ENCODE measurements around the gene NANOS2. TPM values are rescaled to one million over a fixed set of nuclear protein-coding genes. Genes with fewer than 3 reads are reported as not detected.

NANOS2 gene
- total RNA-seq, 1 experiment from 2014 or later, result not detected

DNA sequence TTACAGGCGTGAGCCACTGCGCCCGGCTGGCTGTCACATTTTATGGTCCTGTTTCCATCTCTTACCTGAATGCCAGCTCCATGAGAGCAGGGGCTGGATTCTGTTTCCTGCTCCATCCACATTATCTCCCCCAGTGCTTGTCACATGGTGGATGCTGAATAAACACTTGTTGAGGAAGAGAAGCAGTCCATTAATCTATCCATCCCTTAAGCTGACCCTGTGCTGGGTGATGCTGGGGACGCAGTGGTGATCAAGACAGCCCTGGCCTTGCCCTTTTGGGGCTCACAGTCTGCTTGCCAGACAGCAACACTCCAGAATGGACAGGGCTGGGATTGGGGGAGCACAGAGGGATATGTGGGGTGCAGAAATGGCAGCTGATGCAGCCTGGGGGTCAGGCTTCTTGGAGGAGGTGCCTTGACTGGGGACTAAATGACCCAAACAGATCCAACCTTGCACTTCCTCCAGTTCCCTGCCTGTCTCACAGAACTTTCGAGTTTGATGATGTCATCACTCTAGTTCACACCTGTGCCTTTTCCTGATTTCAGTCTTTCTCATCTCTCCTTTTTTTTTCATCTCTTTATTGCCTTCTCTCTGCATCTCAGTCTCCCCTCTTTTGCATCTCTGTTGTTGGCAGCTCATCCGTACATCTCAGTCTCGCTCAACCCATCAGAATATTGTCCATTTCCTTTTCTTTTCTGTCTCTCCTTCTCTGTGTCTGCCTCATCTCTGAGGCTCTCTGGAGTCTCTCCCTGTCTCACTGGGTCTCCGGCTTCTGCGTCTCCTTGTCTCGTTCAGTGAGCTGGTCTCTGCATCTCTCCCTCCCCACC is 33.3 kb downstream of the NANOS2 start:
- Histone ChIP-seq H3F3A (ENCODE audit: low read length, unreplicated experiment) (no peaks in the 10 kb centered on the region), H3K4me3 (ENCODE audit: low read length) (no peak overlapping the region), H3K79me2 (ENCODE audit: low read length) (peaks cover 21% of the 10 kb centered on the region), H3K4me2 (ENCODE audit: low read length) (no peak overlapping the region), H3K4me1 (ENCODE audit: insufficient read depth, low read length) (peaks cover 20% of the 10 kb centered on the region; the same call in 1 of the 2 replicates), H3K9me2 (replicated peaks; ENCODE audit: low read length) (no peaks in the 10 kb centered on the region), H3K9me3 (ENCODE audit: low read length) (no peaks in the 10 kb centered on the region), H3K9ac (ENCODE audit: low read length) (no peak overlapping the region), H2AFZ (ENCODE audit: low read length) (no peak overlapping the region), H3K27ac (ENCODE audit: low read length) (no peak overlapping the region), H3K36me3 (ENCODE audit: low read depth, low read length) (peaks cover 2% of the 10 kb centered on the region; the same call in 1 of the 2 replicates), H3K27me3 (ENCODE audit: low read length) (no peaks in the 10 kb centered on the region), H4K20me1 (ENCODE audit: low read length) (peaks cover 3% of the 10 kb centered on the region; the same call in 1 of the 2 replicates)
- POLR2A ChIA-PET (ENCODE audit: unreplicated experiment), result no interaction called here
- intact Hi-C loops (cut with micrococcal nuclease), result no loop called here
- no peak for TF ChIP-seq EZH2phosphoT487 (IDR thresholded peaks at IDR 0.05; ENCODE audit: borderline replicate concordance, low read length)
- no peak for TF ChIP-seq EZH2 (IDR thresholded peaks at IDR 0.05; ENCODE audit: low read length, unreplicated experiment)
- TF ChIP-seq, protein P1, sequence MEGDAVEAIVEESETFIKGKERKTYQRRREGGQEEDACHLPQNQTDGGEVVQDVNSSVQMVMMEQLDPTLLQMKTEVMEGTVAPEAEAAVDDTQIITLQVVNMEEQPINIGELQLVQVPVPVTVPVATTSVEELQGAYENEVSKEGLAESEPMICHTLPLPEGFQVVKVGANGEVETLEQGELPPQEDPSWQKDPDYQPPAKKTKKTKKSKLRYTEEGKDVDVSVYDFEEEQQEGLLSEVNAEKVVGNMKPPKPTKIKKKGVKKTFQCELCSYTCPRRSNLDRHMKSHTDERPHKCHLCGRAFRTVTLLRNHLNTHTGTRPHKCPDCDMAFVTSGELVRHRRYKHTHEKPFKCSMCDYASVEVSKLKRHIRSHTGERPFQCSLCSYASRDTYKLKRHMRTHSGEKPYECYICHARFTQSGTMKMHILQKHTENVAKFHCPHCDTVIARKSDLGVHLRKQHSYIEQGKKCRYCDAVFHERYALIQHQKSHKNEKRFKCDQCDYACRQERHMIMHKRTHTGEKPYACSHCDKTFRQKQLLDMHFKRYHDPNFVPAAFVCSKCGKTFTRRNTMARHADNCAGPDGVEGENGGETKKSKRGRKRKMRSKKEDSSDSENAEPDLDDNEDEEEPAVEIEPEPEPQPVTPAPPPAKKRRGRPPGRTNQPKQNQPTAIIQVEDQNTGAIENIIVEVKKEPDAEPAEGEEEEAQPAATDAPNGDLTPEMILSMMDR (conservative IDR thresholded peaks at IDR 0.05; ENCODE audit: low read depth, low read length), result no peak
- DNase-seq, result no peak
- CTCF ChIA-PET, result no interaction called here
- ATAC-seq, result no peak
- BruUV-seq (replicated peaks), result no TSS peak

DNA sequence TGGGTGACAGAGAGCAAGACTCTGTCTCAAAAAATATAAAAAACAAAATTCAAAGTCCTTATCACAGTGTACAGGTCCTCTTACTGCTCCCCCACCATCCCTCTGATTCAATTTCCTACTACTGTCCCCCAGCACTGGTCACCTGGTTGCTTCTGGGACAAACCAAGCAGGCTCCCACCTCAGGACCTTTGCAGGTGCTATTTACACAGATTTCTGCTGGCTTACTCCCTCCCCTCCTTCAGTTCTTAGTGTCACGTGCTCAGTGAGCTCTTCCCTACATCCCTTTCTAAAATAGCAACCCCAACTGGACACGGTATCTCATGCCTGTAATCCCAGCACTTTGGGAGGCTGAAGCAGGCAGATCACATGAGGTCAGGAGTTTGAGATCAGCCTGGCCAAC is 34.6 kb downstream of the NANOS2 start:
- H3K9me2 ChIP-seq (replicated peaks; ENCODE audit: low read length), result no peaks in the 10 kb centered on the region
- H3K4me2 ChIP-seq (ENCODE audit: low read length), result no peak overlapping the region
- no TSS peak for BruUV-seq (replicated peaks)
- no peaks in the 10 kb centered on the region for H3F3A ChIP-seq (ENCODE audit: low read length, unreplicated experiment)
- peaks cover 14% of the 10 kb centered on the region for H3K79me2 ChIP-seq (ENCODE audit: low read length)
- no peaks in the 10 kb centered on the region for H3K27me3 ChIP-seq (ENCODE audit: low read length)
- no peak for DNase-seq
- H3K36me3 ChIP-seq (ENCODE audit: low read depth, low read length), result peaks cover 2% of the 10 kb centered on the region; the same call in 1 of the 2 replicates
- intact Hi-C loops (cut with micrococcal nuclease), result no loop called here
- peaks cover 19% of the 10 kb centered on the region; the same call in 1 of the 2 replicates for H3K4me1 ChIP-seq (ENCODE audit: insufficient read depth, low read length)
- no peak overlapping the region for H3K9ac ChIP-seq (ENCODE audit: low read length)
- ATAC-seq, result no peak
- TF ChIP-seq EZH2 (IDR thresholded peaks at IDR 0.05; ENCODE audit: low read length, unreplicated experiment), result no peak
- no peak for TF ChIP-seq EZH2phosphoT487 (IDR thresholded peaks at IDR 0.05; ENCODE audit: borderline replicate concordance, low read length)
- TF ChIP-seq, protein P1 (conservative IDR thresholded peaks at IDR 0.05; ENCODE audit: low read depth, low read length), result no peak
- H3K27ac ChIP-seq (ENCODE audit: low read length), result no peak overlapping the region
- H4K20me1 ChIP-seq (ENCODE audit: low read length), result peaks cover 3% of the 10 kb centered on the region; the same call in 1 of the 2 replicates
- ChIA-PET POLR2A (ENCODE audit: unreplicated experiment) (no interaction called here), CTCF (no interaction called here)
- no peak overlapping the region for H2AFZ ChIP-seq (ENCODE audit: low read length)
- H3K4me3 ChIP-seq (ENCODE audit: low read length), result no peak overlapping the region
- no peaks in the 10 kb centered on the region for H3K9me3 ChIP-seq (ENCODE audit: low read length)

DNA sequence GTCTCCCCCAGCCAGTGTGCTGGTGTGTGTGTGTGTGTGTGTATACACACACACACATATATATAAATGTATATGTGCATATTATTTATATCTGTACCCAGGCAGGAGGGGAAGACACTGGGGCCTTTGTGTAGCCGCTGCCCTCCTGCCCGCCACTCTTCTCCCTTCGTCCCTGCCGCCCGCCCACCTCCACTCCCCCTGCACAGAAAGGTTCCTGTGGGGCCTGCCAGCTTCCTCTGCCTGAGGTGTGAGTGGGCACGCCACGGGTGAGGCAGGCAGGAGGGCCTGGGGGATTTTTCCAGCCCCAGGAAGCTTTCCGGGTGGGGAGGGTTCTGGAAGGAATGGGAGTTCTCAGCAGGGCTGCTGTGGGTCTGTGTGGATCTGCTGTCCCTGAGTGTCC is 35.5 kb downstream of the NANOS2 start:
- Histone ChIP-seq H2AFZ (ENCODE audit: low read length) (no peak overlapping the region), H4K20me1 (ENCODE audit: low read length) (peaks cover 3% of the 10 kb centered on the region; the same call in 1 of the 2 replicates), H3K9me2 (replicated peaks; ENCODE audit: low read length) (no peaks in the 10 kb centered on the region), H3K27me3 (ENCODE audit: low read length) (no peaks in the 10 kb centered on the region), H3F3A (ENCODE audit: low read length, unreplicated experiment) (no peaks in the 10 kb centered on the region), H3K9me3 (ENCODE audit: low read length) (no peaks in the 10 kb centered on the region), H3K27ac (ENCODE audit: low read length) (no peak overlapping the region), H3K4me3 (ENCODE audit: low read length) (no peak overlapping the region), H3K79me2 (ENCODE audit: low read length) (peaks cover 4% of the 10 kb centered on the region), H3K9ac (ENCODE audit: low read length) (no peak overlapping the region), H3K4me1 (ENCODE audit: insufficient read depth, low read length) (peaks cover 15% of the 10 kb centered on the region; the same call in 1 of the 2 replicates), H3K36me3 (ENCODE audit: low read depth, low read length) (peaks cover 2% of the 10 kb centered on the region; the same call in 1 of the 2 replicates), H3K4me2 (ENCODE audit: low read length) (no peak overlapping the region)
- POLR2A ChIA-PET (ENCODE audit: unreplicated experiment), result interaction anchor here (0.6 kb wide), 1 partner anchor 1234 kb away, joined by 3 read pairs; the partner anchor contains the start of gene ZC3H4
- DNase-seq (no peak), ATAC-seq (no peak)
- no peak for TF ChIP-seq EZH2 (IDR thresholded peaks at IDR 0.05; ENCODE audit: low read length, unreplicated experiment)
- TF ChIP-seq, protein P1 (conservative IDR thresholded peaks at IDR 0.05; ENCODE audit: low read depth, low read length), result no peak
- TF ChIP-seq EZH2phosphoT487 (IDR thresholded peaks at IDR 0.05; ENCODE audit: borderline replicate concordance, low read length), result no peak
- BruUV-seq (replicated peaks), result no TSS peak
- CTCF ChIA-PET, result no interaction called here
- intact Hi-C loops (cut with micrococcal nuclease), result no loop called here
